ENCODE measurements around the gene GPR17.

The GPR17 gene, protein sequence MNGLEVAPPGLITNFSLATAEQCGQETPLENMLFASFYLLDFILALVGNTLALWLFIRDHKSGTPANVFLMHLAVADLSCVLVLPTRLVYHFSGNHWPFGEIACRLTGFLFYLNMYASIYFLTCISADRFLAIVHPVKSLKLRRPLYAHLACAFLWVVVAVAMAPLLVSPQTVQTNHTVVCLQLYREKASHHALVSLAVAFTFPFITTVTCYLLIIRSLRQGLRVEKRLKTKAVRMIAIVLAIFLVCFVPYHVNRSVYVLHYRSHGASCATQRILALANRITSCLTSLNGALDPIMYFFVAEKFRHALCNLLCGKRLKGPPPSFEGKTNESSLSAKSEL

DNA sequence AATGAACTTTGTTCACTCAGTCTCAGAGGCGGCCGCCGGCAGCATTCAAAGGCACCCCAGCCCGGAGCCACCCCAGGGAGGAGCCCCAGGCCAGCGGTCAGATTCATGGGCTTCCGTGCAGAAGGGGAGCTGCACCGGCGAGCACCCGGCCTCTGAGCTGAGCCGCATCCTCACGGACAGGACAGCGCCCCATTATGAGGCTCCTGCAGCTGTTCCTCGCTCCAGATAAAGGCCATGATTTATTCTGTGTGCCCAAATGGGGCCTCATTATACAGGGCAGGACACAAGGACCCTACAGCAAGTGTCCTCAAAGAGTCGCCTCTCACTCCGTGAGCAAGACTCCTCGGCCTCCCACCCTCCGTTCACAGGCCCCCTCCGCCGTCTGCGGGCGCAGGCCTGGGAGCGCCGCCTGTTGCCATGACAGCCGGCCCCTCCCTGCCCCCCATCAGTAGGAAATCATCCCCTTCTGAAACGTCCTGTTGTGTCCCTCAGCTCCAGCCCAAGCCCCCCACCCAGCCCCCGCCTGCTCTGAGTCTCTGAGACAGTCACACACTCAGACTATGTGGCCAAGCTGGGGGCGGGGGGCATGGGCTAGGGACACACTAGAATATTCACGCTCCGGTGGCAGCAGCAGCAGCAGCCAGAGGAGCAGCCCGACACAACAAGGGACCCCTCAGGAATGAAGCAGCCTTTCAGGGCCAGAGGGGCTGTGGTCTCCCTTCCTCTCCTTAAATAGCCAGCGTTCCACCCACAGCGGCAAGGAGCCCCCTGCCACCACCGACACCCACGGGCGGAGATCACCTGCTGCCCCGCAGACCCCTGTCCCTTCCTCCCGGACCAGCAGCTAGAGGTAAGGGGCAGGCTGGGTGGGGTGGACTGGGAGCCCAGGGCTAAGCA is at the start of gene GPR17:
Gene GPR17 (plus strand): TSS at position 759 of the 897 bp plus-strand sequence. CDS start 4,583 bp downstream, outside the sequence.
- H3K4me3 ChIP-seq (ENCODE audit: low read depth, low read length), result no peak within 1 kb of the TSS
- TF ChIP-seq, protein P1, sequence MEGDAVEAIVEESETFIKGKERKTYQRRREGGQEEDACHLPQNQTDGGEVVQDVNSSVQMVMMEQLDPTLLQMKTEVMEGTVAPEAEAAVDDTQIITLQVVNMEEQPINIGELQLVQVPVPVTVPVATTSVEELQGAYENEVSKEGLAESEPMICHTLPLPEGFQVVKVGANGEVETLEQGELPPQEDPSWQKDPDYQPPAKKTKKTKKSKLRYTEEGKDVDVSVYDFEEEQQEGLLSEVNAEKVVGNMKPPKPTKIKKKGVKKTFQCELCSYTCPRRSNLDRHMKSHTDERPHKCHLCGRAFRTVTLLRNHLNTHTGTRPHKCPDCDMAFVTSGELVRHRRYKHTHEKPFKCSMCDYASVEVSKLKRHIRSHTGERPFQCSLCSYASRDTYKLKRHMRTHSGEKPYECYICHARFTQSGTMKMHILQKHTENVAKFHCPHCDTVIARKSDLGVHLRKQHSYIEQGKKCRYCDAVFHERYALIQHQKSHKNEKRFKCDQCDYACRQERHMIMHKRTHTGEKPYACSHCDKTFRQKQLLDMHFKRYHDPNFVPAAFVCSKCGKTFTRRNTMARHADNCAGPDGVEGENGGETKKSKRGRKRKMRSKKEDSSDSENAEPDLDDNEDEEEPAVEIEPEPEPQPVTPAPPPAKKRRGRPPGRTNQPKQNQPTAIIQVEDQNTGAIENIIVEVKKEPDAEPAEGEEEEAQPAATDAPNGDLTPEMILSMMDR (IDR thresholded peaks at IDR 0.05; ENCODE audit: low read depth, low read length, missing control alignments), result no peak
- no peak for DNase-seq (ENCODE audit: low read depth)

DNA sequence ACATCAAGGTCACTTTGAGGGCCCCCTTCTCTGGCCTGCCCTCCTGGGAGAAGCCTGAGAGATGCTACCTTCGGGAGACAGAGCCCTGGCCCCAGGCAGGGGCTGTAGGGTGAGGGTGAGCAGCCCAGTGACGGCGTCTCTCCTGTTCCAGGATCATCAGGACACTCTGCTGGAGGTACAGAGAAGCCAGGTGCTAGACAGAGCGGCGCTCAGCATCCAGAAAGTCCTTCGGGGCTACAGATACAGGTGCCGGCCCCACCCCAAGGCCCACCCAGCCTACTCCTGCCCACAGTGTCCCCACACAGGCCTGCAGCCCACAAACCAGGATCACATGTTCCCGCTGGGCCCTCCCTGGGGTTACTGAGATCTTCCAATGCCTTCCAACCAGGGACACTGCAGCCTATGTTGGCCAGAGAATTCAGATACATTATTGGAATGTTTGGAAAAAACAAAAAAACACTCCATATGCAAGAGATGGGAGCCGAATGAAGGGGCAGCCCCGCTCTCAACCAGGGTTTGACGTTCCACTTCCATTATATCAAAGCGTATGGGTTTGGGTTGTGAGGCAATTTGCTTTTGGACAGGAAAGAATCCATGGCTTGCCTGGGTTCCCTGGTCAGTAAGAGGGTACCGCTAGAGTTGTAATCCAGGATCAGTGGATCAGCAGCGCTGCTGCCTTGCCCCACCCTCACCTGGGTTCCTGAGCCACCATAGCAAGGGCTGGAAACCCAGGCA is 49.5 kb upstream of the GPR17 start:
- no peak for DNase-seq (ENCODE audit: low read depth)
- TF ChIP-seq, protein P1 (IDR thresholded peaks at IDR 0.05; ENCODE audit: low read depth, low read length, missing control alignments), result no peak
- no peak overlapping the region for H3K4me3 ChIP-seq (ENCODE audit: low read depth, low read length)

DNA sequence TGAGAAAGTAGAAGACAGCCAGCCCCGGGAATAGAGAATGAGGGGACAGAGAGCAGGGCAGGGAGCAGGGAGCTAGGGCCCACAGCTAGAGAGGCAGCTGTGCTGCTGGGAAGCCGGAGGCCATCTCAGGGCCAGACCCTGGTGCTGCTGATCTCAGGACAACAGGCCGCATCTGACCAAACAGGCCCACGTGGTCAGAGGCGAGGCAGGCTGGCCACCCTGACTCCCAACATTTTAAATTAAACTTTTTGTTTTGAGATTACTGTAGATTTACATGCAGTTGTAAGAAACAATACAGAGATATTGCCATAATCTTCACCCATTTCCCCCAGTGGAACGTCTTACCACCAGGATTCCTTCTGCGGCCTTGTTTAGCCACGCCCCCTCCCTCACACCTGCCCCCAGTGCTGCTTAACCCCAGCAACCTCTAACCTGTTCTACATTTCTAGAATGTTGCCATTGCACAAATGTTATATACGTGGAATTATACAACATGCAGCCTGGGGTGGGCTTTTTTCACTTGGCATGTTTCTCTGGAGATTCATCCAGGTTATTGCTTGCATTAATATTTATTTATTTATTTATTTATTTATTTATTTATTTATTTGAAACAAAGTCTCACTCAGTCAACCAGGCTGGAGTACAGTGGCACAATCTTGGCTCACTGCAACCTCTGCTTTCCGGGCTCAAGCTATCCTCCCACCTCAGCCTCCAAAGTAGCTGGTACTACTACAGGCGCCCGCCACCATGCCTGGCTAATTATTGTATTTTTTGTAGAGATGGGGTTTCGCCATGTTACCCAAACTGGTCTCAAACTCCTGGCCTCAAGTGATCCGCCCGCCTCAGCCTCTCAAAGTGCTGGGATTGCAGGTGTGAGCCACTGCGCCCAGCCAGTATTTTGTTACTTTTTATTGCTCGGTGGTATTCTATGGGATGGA is 48.6 kb upstream of the GPR17 start:
- no peak overlapping the region for H3K4me3 ChIP-seq (ENCODE audit: low read depth, low read length)
- TF ChIP-seq, protein P1 (IDR thresholded peaks at IDR 0.05; ENCODE audit: low read depth, low read length, missing control alignments), result no peak
- DNase-seq (ENCODE audit: low read depth), result no peak

DNA sequence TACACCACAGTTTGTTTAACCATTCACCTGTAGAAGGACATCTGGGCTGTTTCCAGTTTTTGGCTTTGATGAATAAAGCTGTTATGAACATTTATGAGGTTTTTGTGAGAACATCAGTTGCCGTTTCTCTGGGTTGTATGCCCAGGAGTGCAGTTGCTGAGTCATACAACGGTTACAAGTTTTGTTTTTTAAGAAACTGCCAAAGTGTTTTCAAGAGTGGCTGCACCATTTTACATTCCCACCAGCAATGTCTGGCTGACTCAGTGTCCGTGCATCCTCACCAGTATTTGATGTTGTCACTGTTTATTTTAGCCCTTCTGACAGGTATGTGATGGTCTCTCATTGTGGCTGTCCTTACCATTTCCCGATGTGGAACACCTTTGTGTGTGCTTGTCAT is 48.0 kb upstream of the GPR17 start:
- DNase-seq (ENCODE audit: low read depth), result no peak
- H3K4me3 ChIP-seq (ENCODE audit: low read depth, low read length), result no peak overlapping the region
- TF ChIP-seq, protein P1 (IDR thresholded peaks at IDR 0.05; ENCODE audit: low read depth, low read length, missing control alignments), result no peak

DNA sequence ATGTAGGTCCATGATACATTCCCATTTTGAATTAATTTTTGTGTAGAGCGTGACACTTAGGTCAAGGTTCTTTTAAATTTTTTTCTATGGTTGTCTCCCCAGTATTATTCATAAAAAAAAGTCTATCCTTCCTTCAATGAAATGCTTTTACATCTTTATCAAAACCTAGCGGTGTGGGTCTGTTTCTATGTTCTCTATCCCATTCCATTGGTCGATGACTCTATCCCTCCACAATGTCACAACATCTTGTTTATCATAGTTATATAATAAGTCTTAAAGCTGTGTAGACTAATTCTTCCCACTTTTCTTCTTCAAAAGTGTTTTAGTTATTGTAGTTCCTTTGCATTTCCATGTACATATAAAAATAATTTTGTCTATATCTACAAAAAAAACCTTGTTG is 47.2 kb upstream of the GPR17 start:
- no peak for DNase-seq (ENCODE audit: low read depth)
- no peak overlapping the region for H3K4me3 ChIP-seq (ENCODE audit: low read depth, low read length)
- TF ChIP-seq, protein P1 (IDR thresholded peaks at IDR 0.05; ENCODE audit: low read depth, low read length, missing control alignments), result no peak

DNA sequence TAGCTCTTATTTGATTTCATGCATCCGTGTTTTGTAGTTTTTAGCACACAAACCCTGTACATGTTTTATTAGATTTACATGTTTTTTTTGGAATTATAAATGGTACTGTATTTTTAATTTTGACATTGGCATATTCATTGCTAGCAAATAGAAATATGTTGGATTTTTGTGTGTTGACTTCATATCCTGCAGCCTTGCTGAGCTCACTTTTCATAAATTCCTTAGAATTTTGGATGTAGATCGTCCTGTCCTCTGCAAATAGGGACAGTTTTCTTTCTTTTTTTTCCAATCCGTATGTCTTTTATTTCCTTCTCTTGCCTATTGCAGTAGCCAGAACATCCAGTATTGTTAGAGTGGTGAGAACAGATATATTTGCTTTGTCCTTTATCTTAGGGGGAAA is 46.7 kb upstream of the GPR17 start:
- no peak for DNase-seq (ENCODE audit: low read depth)
- TF ChIP-seq, protein P1 (IDR thresholded peaks at IDR 0.05; ENCODE audit: low read depth, low read length, missing control alignments), result no peak
- no peak overlapping the region for H3K4me3 ChIP-seq (ENCODE audit: low read depth, low read length)
